SK-N-MC (cell line): ENCODE measurements around the gene SYNPO2L.
A peak's percentile ranks its signal among the peaks of the same experiment; 100 is the strongest.

Experiments used
- DNase-seq: peaks from one replicate; pipeline ENCODE4 v3.0.0-alpha.2; 2011; ENCODE audit warnings: low read depth, low spot score
- H3K27ac ChIP-seq: fragments of 200-600 bp; sonication (generic); 2 replicates; pipeline ENCODE4 v1.5.1; 2016; ENCODE audit warnings: mixed run types
- H3K36me3 ChIP-seq: fragments of 200-600 bp; sonication (generic); 2 replicates; pipeline ENCODE4 v1.6.1; 2017; ENCODE audit warnings: antibody characterized with exemption, low read length, mixed read lengths; ENCODE audit not compliant: insufficient read depth
- H3K4me3 ChIP-seq: fragments of 200-600 bp; sonication (generic); 2 replicates; pipeline ENCODE4 v1.5.1; 2016
- H3K9ac ChIP-seq: fragments of 200-600 bp; sonication (generic); 2 replicates; pipeline ENCODE4 v1.8.0; 2017; ENCODE audit warnings: mixed run types, mixed read lengths; ENCODE audit not compliant: insufficient read length
- H3K9me3 ChIP-seq: fragments of 200-600 bp; sonication (generic); 2 replicates; pipeline ENCODE4 v1.6.1; 2017; ENCODE audit warnings: low read depth, mild to moderate bottlenecking, antibody characterized with exemption, low read length, moderate library complexity, mixed read lengths
- EZH2 ChIP-seq: fragments of 200-600 bp; sonication (generic); IDR thresholded peaks from one replicate; pipeline ENCODE4 v1.6.1; 2017; ENCODE audit warnings: antibody characterized with exemption
- FOXP2 ChIP-seq: optimal IDR thresholded peaks from 2 replicates; pipeline ENCODE3; 2011; ENCODE audit warnings: mild to moderate bottlenecking, moderate library complexity; ENCODE audit not compliant: insufficient read depth; ENCODE audit errors: extremely low read length, control extremely low read depth
- POLR2AphosphoS5 ChIP-seq: IDR thresholded peaks from 2 replicates; pipeline ENCODE4 v1.6.1; 2012; ENCODE audit warnings: mild to moderate bottlenecking, low read depth, low read length, borderline replicate concordance

SYNPO2L gene

GRCh38 chr10:73648975-73649829, 6.6 kb downstream of the SYNPO2L start:
- DNase-seq, result no peak
- no peak overlapping the region for H3K9ac ChIP-seq
- TF ChIP-seq POLR2AphosphoS5 (no peak), EZH2 (no peak), FOXP2 (no peak)
- no peaks in the 10 kb centered on the region for H3K9me3 ChIP-seq
- H3K4me3 ChIP-seq, result no peak overlapping the region
- H3K36me3 ChIP-seq, result no peaks in the 10 kb centered on the region
- no peak overlapping the region for H3K27ac ChIP-seq

DNA sequence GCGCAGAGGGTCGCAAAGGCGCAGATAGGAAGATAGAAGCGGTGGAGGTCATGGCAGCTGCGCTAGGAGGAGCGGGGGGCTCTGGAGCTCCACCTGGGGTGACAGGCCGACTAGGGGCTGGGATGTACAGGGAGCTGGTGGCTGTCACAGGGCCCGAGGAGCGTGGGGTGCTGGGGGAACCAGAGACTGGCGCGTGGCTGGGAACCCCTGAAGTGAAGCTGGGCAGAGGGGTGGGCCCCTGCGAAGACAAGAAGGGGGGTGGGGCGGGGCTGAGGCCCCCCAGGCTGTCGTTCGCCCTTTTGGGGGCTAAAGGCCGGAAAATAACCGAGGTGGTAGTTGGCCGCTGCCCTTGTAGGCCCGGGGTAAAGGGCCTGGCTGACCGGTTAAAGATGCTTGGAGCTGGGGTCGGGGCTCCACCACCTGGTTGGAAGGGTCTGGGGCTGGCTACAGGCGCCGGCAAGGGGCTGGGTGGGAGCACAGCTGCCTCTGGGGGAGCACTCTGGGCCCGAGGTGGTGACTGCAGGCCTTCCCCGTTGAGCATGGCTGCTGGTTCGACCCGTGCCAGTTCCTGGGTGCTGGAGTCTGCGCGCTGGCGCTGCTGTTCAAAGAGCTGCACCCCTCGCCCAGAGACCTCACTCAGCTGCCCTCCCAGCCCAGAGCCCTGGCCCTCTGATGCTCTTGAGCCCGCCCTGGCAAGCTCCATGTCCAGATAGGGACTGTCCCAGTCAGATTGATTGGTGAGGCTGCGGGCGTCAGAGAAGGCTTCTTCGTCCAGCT, 7.8 kb downstream of the SYNPO2L start:
- no peak overlapping the region for H3K27ac ChIP-seq
- peak overlapping the region; percentile 55 for H3K4me3 ChIP-seq
- no peak for DNase-seq
- H3K9ac ChIP-seq, result no peak overlapping the region
- H3K36me3 ChIP-seq, result no peaks in the 10 kb centered on the region
- TF ChIP-seq FOXP2, result no peak
- H3K9me3 ChIP-seq, result no peaks in the 10 kb centered on the region

GRCh38 chr10:73647211-73647874, 8.5 kb downstream of the SYNPO2L start:
- no peak for TF ChIP-seq EZH2
- TF ChIP-seq FOXP2, result no peak
- TF ChIP-seq POLR2AphosphoS5, result no peak
- Histone ChIP-seq H3K4me3 (peak overlapping the region; percentile 55), H3K9ac (no peak overlapping the region), H3K36me3 (no peaks in the 10 kb centered on the region), H3K27ac (no peak overlapping the region), H3K9me3 (no peaks in the 10 kb centered on the region)
- no peak for DNase-seq

GRCh38 chr10:73646598-73647041, 9.2 kb downstream of the SYNPO2L start:
- Histone ChIP-seq H3K27ac (no peak overlapping the region), H3K9me3 (no peaks in the 10 kb centered on the region), H3K36me3 (no peaks in the 10 kb centered on the region), H3K4me3 (no peak overlapping the region), H3K9ac (no peak overlapping the region)
- TF ChIP-seq EZH2 (no peak), FOXP2 (no peak), POLR2AphosphoS5 (no peak)
- no peak for DNase-seq

- no peak for TF ChIP-seq FOXP2
- Histone ChIP-seq H3K36me3 (no peaks in the 10 kb centered on the region), H3K27ac (no peak overlapping the region), H3K4me3 (no peak overlapping the region), H3K9ac (no peak overlapping the region), H3K9me3 (no peaks in the 10 kb centered on the region)
- DNase-seq, result no peak
These were observed 10.6 kb downstream of the SYNPO2L start for GRCh38 chr10:73645251-73645650.

GRCh38 chr10:73644767-73645166, 11.1 kb downstream of the SYNPO2L start:
- Histone ChIP-seq H3K36me3 (no peaks in the 10 kb centered on the region), H3K9ac (no peak overlapping the region), H3K27ac (no peak overlapping the region), H3K9me3 (no peaks in the 10 kb centered on the region), H3K4me3 (no peak overlapping the region)
- TF ChIP-seq EZH2, result no peak
- no peak for DNase-seq

DNA sequence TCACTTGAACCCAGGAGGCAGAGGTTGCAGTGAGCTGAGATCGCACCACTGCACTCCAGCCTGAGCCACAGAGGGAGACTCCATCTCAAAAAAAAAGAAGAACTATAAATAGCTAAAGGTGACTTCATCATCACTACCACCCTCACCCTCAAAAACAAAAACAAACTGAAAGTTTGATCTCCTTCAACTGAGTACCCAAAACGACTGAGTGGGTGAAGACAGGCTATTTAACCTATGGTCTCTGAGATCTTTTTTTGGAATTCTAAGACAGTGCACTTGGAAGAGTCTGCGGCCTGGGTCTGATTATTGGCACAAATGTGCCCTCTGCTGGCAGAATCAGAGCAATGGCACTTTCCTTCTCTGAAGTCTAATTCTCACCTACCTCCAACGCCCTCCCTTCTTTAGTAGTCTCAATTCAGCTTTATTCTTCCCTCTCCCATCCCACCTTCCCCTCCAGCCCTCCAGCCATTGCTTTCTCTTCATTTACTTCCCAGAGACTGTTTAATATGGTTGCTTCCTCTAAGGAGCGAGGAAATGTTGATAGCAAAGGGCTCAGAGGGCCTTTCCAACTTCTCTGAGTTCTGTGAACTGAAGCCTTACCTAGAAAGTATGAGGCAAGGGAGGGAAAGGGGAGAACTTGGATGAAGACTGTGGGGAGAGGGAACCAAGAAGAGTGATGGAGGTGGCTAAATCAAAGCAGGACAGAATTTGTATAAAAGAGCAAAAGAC, 11.7 kb downstream of the SYNPO2L start:
- Histone ChIP-seq H3K9ac (no peak overlapping the region), H3K4me3 (no peak overlapping the region), H3K9me3 (no peaks in the 10 kb centered on the region), H3K36me3 (no peaks in the 10 kb centered on the region), H3K27ac (no peak overlapping the region)
- DNase-seq, result no peak
- TF ChIP-seq FOXP2, result no peak
- no peak for TF ChIP-seq POLR2AphosphoS5
- no peak for TF ChIP-seq EZH2

- TF ChIP-seq EZH2 (no peak), POLR2AphosphoS5 (no peak), FOXP2 (no peak)
- no peak for DNase-seq
- no peak overlapping the region for H3K4me3 ChIP-seq
- H3K9me3 ChIP-seq, result no peaks in the 10 kb centered on the region
- H3K9ac ChIP-seq, result no peak overlapping the region
- H3K27ac ChIP-seq, result no peak overlapping the region
- no peaks in the 10 kb centered on the region for H3K36me3 ChIP-seq
These were observed 12.5 kb downstream of the SYNPO2L start for GRCh38 chr10:73643362-73643761.
